ENCODE measurements around the gene SGMS1.
"Not testable (repeated sequence)": the region's sequence is repeated elsewhere in the genome, so short reads cannot be mapped to it uniquely, and the experiment has no call there.

SGMS1 gene

GRCh38 chr10:50275650-50276235, 348.0 kb downstream of the SGMS1 start:
- H3K4me3 ChIP-seq (ENCODE audit: low read depth, low read length) = no peak overlapping the region
- DNase-seq (ENCODE audit: low read depth) = no peak

DNA sequence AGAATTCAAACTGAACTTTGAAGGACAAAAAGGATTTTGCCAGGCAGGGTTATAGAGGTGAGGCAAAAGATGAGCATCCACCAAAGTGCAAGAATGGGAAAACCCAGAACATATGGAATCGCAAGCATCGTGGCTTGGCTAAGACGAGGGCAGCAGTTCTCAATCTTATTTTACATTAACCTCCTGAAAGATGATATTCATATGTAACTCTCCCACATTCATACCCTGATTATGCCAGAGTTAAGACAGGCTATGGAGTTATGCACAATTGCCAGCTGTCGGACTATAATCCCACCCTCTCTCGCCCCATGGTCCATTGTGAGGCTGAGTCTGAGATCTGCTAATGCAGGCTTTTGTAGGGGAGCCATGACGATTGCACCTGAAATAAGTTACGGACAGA, 351.2 kb downstream of the SGMS1 start:
- no peak for DNase-seq (ENCODE audit: low read depth)
- H3K4me3 ChIP-seq (ENCODE audit: low read depth, low read length) = no peak overlapping the region

DNA sequence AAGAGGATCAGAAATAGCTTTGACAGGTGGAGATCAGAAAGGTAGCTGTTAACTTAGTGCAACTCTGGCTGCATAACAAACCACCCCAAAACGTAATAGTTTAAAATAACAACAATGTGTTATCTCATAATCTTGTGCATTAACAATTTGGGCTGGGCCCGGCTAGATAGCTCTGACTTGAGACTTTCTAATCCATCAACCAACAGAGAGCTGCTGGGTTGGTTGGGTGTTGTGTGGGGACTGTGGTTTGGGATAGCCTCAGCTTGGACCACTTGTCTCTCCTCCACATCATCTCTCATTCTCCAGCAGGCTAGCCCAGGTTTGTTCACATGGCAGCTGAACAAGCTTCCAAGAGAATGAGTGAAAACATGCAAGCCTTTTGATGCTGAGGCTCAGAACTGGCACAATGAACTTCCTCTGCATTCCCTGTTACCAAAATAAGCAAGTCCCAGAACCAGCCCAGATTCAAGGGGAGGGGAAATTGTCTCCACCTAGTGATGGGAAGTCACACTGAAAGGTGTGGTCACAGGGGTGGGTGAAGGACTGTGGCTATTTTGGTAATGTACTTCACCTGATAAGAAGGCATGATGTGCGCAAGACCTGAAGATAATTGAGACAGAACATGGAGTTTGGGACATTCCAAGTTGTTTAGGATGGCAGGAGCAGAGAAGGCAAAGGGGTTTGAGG, 352.0 kb downstream of the SGMS1 start:
- DNase-seq (ENCODE audit: low read depth) = no peak
- no peak overlapping the region for H3K4me3 ChIP-seq (ENCODE audit: low read depth, low read length)

DNA sequence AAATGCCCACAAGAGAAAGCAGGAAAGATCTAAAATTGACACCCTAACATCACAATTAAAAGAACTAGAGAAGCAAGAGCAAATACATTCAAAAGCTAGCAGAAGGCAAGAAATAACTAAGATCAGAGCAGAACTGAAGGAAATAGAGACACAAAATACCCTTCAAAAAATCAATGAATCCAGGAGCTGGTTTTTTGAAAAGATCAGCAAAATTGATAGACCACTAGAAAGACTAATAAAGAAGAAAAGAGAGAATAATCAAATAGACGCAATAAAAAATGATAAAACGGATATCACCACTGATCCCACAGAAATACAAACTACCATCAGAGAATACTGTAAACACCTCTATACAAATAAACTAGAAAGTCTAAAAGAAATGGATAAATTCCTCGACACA, 355.9 kb downstream of the SGMS1 start:
- H3K4me3 ChIP-seq (ENCODE audit: low read depth, low read length); DNase-seq (ENCODE audit: low read depth): not testable (repeated sequence)

DNA sequence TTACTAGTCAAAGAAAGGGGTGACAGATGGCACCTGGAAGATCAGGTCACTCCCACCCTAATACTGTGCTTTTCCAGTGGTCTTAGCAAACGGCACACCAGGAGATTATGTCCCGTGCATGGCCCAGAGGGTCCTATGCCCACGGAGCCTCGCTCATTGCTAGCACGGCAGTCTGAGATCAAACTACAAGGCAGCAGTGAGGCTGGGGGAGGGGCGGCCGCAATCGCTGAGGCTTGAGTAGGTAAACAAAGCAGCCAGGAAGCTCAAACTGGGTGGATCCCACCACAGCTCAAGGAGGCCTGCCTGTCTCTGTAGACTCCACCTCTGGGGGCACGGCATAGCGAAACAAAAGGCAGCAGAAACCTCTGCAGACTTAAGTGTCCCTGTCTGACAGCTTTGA, 361.1 kb downstream of the SGMS1 start:
- DNase-seq (ENCODE audit: low read depth); H3K4me3 ChIP-seq (ENCODE audit: low read depth, low read length): not testable (repeated sequence)

- no peak for DNase-seq (ENCODE audit: low read depth)
Observed at GRCh38 chr10:50260791-50261281, 362.9 kb downstream of the SGMS1 start.

More at GRCh38 chr10:50260791-50261281, 362.9 kb downstream of the SGMS1 start:
- no peak overlapping the region for H3K4me3 ChIP-seq (ENCODE audit: low read depth, low read length)
